GM12874 (cell line): ENCODE measurements around the gene NCR2.

Experiments
- CTCF ChIP-seq: IDR thresholded peaks from 2 replicates; pipeline ENCODE4 v1.5.1; 2011; ENCODE audit warnings: low read depth, mild to moderate bottlenecking, control low read depth, low read length, moderate library complexity; ENCODE audit not compliant: insufficient read depth

The NCR2 gene

GRCh38 chr6:41352396-41352795 lies 17.0 kb downstream of the NCR2 start:
- no peak for TF ChIP-seq CTCF

GRCh38 chr6:41352907-41353306 lies 17.5 kb downstream of the NCR2 start:
- no peak for TF ChIP-seq CTCF

- TF ChIP-seq CTCF: no peak
Observed at GRCh38 chr6:41353333-41353732, 17.9 kb downstream of the NCR2 start.

GRCh38 chr6:41355952-41356351 lies 20.5 kb downstream of the NCR2 start:
- no peak for TF ChIP-seq CTCF

GRCh38 chr6:41356825-41357224 lies 21.4 kb downstream of the NCR2 start:
- TF ChIP-seq CTCF: no peak

GRCh38 chr6:41358503-41358902 lies 23.1 kb downstream of the NCR2 start:
- TF ChIP-seq CTCF: no peak

GRCh38 chr6:41359617-41360313 lies 24.4 kb downstream of the NCR2 start:
- TF ChIP-seq CTCF: no peak

- no peak for TF ChIP-seq CTCF
Observed at GRCh38 chr6:41360314-41360685, 24.9 kb downstream of the NCR2 start.
